ENCODE results near the gene STRA6.

Gene STRA6

GRCh38 chr15:74201710-74202420 is 722 bp downstream of the STRA6 start:
- no peak for DNase-seq (ENCODE audit: low spot score)
- TF ChIP-seq, protein P1, sequence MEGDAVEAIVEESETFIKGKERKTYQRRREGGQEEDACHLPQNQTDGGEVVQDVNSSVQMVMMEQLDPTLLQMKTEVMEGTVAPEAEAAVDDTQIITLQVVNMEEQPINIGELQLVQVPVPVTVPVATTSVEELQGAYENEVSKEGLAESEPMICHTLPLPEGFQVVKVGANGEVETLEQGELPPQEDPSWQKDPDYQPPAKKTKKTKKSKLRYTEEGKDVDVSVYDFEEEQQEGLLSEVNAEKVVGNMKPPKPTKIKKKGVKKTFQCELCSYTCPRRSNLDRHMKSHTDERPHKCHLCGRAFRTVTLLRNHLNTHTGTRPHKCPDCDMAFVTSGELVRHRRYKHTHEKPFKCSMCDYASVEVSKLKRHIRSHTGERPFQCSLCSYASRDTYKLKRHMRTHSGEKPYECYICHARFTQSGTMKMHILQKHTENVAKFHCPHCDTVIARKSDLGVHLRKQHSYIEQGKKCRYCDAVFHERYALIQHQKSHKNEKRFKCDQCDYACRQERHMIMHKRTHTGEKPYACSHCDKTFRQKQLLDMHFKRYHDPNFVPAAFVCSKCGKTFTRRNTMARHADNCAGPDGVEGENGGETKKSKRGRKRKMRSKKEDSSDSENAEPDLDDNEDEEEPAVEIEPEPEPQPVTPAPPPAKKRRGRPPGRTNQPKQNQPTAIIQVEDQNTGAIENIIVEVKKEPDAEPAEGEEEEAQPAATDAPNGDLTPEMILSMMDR (IDR thresholded peaks at IDR 0.05; ENCODE audit: extremely low read depth, missing control alignments): no peak

DNA sequence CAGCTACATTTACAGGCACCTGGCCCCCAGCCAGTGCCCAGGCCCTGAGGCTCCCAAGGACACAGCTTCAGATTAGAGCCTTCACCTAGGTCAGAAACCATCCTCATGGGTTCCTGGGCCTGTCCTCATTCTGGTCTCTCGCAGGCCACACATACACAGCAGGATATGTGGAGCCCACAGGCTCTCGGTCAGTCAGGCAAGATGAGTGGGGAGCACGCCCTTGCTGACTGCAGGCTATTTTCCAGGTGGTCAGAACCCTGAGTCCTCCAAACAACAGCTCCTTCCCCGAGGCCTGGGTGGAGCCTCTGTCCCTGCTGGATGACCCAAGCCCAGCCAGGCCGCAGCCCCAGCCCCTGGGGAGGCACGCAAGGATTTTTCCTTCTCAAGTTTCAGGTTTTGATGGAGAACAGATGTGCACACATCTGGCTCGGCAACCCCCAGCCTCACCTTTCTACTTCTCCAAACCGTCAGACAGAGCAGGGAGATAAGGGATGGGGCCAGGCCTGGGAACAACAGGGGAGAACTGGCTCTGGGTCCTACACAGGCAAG is 1.6 kb downstream of the STRA6 start:
- TF ChIP-seq, protein P1 (IDR thresholded peaks at IDR 0.05; ENCODE audit: extremely low read depth, missing control alignments): no peak

GRCh38 chr15:74200412-74200815 is 2.2 kb downstream of the STRA6 start:
- DNase-seq (ENCODE audit: low spot score): no peak

More for the DNA sequence above, 1.6 kb downstream of the STRA6 start:
- DNase-seq (ENCODE audit: low spot score): no peak

DNA sequence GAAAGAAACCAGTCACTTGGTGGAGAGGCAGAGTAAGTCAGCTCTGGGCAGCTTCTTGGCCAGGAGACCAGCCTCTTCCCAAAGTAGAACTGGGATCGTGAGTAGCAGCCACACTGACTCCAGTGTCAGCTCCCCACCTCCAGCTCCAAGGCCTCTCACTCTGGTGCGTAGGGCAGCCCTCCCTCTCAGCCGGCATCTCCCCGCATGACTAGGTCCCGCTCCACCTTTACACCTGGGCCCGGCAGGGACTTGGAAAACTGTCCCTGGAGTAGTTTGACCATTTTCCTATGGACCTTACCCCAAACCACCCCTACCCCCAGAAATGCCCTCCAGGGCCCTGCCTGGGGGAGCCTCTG is 3.3 kb downstream of the STRA6 start:
- TF ChIP-seq, protein P1 (IDR thresholded peaks at IDR 0.05; ENCODE audit: extremely low read depth, missing control alignments): no peak

More at GRCh38 chr15:74200412-74200815, 2.2 kb downstream of the STRA6 start:
- TF ChIP-seq, protein P1 (IDR thresholded peaks at IDR 0.05; ENCODE audit: extremely low read depth, missing control alignments): no peak

GRCh38 chr15:74197176-74197965 is 5.2 kb downstream of the STRA6 start:
- TF ChIP-seq, protein P1 (IDR thresholded peaks at IDR 0.05; ENCODE audit: extremely low read depth, missing control alignments): no peak
- no peak for DNase-seq (ENCODE audit: low spot score)

More for the DNA sequence above, 3.3 kb downstream of the STRA6 start:
- DNase-seq (ENCODE audit: low spot score): no peak

DNA sequence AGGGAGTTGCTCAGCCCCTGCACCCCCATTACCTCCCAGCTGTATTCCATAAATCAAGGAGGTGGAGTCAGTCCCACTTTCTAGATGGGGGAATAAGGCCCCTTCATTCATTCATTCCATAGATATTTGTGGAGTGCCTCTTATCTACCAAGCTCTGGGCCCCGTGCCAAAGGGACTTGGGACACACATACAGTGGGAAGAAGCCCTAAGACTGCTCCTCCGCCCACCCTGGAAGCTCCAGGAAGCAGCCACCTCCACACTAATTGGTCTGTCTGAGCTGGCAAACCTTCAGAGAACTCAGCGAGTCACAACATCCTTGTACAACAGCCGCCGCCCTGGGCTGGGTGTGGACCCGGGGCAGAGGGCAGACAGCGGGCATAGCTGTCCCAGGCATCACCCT is 6.4 kb downstream of the STRA6 start:
- no peak for DNase-seq (ENCODE audit: low spot score)
- TF ChIP-seq, protein P1 (IDR thresholded peaks at IDR 0.05; ENCODE audit: extremely low read depth, missing control alignments): no peak

Data from GM20000 (cell line).